Adrenal gland (tissue), 5 donors: ENCODE data around the gene CDKL1.

ENCODE experiments used
- CTCF ChIP-seq, 6 experiments: fragments of 450-650 bp in 4 of 6; fragments of 200-600 bp in 2 of 6; sonication (generic) in 1 of 6; IDR thresholded peaks; 1 replicate in 5 of 6; 2 replicates in 1 of 6; pipeline versions ENCODE4 v1.5.1 to v1.8.0; 2016 to 2021; ENCODE audit warnings: antibody characterized with exemption in 6 of 6, mild to moderate bottlenecking in 2 of 6, moderate library complexity in 1 of 6
- POLR2A ChIP-seq, 2 donors: fragments of 450-650 bp; IDR thresholded peaks; one replicate each; pipeline ENCODE4 v1.6.1; 2017; ENCODE audit warnings: antibody characterized with exemption in 2 of 2, mild to moderate bottlenecking in 2 of 2, moderate library complexity in 1 of 2
- donor health status: DM: no; HTN: no; CAD: no.

GRCh38 chr14:50354527-50354926 is 42.2 kb downstream of the CDKL1 start:
- TF ChIP-seq CTCF (IDR thresholded peaks at IDR 0.05) (no peak), POLR2A (IDR thresholded peaks at IDR 0.05) (no peak)
